H1 (cell line): Measurements from ENCODE around the gene ZBTB20. TPM values are rescaled to one million over a fixed set of nuclear protein-coding genes. Genes with fewer than 3 reads are reported as not detected.

Experiments used
- CTCF ChIA-PET: fragments of 300-600 bp; sonication (Branson Sonifier 250); formaldehyde crosslinking; loops from one replicate; lab custom pipeline; 2021; ENCODE audit not compliant: partially characterized antibody; lab: Charles Lee
- POLR2A ChIA-PET: fragments of 300-600 bp; sonication (Branson Sonifier 250); formaldehyde crosslinking; loops from one replicate; lab custom pipeline; 2021; ENCODE audit warnings: inconsistent platforms; ENCODE audit not compliant: partially characterized antibody; lab: Charles Lee
- DNase-seq, 2 experiments: peaks; one replicate each; pipeline versions ENCODE4 v3.0.0 to v3.0.0-alpha.2; 2010 to 2022; ENCODE audit warnings: low spot score in 2 of 2, low read depth in 1 of 2, mixed read lengths in 1 of 2
- FAIRE-seq: peaks from 2 replicates; lab custom pipeline; 2011; peaks lifted over from hg19 to GRCh38; lab: Jason Lieb, UNC
- H2AFZ ChIP-seq: 2 replicates; pipeline ENCODE4 v1.8.1; 2012; ENCODE audit warnings: low read length, inconsistent platforms
- H2AK5ac ChIP-seq: 2 replicates; pipeline ENCODE4 v1.6.1; 2013; ENCODE audit warnings: low read depth, low read length
- H2BK120ac ChIP-seq: replicated peaks from 2 replicates; pipeline ENCODE3; 2013; ENCODE audit warnings: low read depth, low read length, inconsistent platforms
- H2BK12ac ChIP-seq: 2 replicates; pipeline ENCODE4 v1.6.1; 2013; ENCODE audit warnings: low read depth, low read length
- H2BK15ac ChIP-seq: 2 replicates; pipeline ENCODE4 v1.6.1; 2013; ENCODE audit warnings: low read length
- H2BK20ac ChIP-seq: 2 replicates; pipeline ENCODE4 v1.6.1; 2013; ENCODE audit warnings: low read length
- H2BK5ac ChIP-seq: 2 replicates; pipeline ENCODE4 v1.6.1; 2013; ENCODE audit warnings: low read depth, low read length
- H3K14ac ChIP-seq: 2 replicates; pipeline ENCODE4 v1.6.1; 2013; ENCODE audit warnings: inconsistent platforms; ENCODE audit not compliant: insufficient read length
- H3K18ac ChIP-seq: 2 replicates; pipeline ENCODE4 v1.6.1; 2013; ENCODE audit warnings: low read length; ENCODE audit errors: extremely low read depth
- H3K23ac ChIP-seq: 2 replicates; pipeline ENCODE4 v1.6.1; 2013; ENCODE audit warnings: inconsistent platforms; ENCODE audit not compliant: insufficient read length
- H3K23me2 ChIP-seq: 2 replicates; pipeline ENCODE4 v1.6.1; 2013; ENCODE audit warnings: low read depth, low read length
- H3K27ac ChIP-seq: 2 replicates; pipeline ENCODE4 v1.6.1; 2011; ENCODE audit warnings: low read depth, low read length, inconsistent platforms
- H3K27me3 ChIP-seq, 4 experiments: replicated peaks in 1 of 4; 1 replicate in 1 of 4; 2 replicates in 3 of 4; pipeline versions ENCODE4 v1.6.1 to v1.8.1; 2011 to 2013; ENCODE audit warnings: low read length in 3 of 4, mild to moderate bottlenecking in 3 of 4, inconsistent platforms in 2 of 4, mixed read lengths in 2 of 4, moderate library complexity in 1 of 4; ENCODE audit not compliant: control insufficient read depth in 3 of 4, insufficient read depth in 3 of 4; ENCODE audit errors: extremely low read depth in 1 of 4
- H3K36me3 ChIP-seq, 4 experiments: 2 replicates each; pipeline versions ENCODE4 v1.6.1 to v1.8.1; 2011 to 2013; ENCODE audit warnings: mild to moderate bottlenecking in 4 of 4, low read length in 3 of 4, moderate library complexity in 2 of 4, control low read depth in 1 of 4, inconsistent platforms in 1 of 4; ENCODE audit not compliant: insufficient read depth in 4 of 4, control insufficient read depth in 2 of 4
- H3K4ac ChIP-seq: replicated peaks from 2 replicates; pipeline ENCODE3; 2013; ENCODE audit warnings: low read length, low read depth, mixed read lengths, inconsistent platforms; ENCODE audit not compliant: insufficient read length
- H3K4me1 ChIP-seq, 4 experiments: replicated peaks in 1 of 4; 1 replicate in 1 of 4; 2 replicates in 3 of 4; pipeline versions ENCODE4 v1.6.1 to v1.8.1; 2011 to 2013; ENCODE audit warnings: low read length in 3 of 4, inconsistent platforms in 2 of 4, mixed read lengths in 1 of 4; ENCODE audit not compliant: insufficient read depth in 4 of 4, control insufficient read depth in 3 of 4
- H3K4me2 ChIP-seq, 2 experiments: 2 replicates each; pipeline versions ENCODE4 v1.6.1 to v1.8.1; 2011 to 2013; ENCODE audit warnings: low read depth in 2 of 2, low read length in 2 of 2, control low read depth in 1 of 2, inconsistent platforms in 1 of 2, mild to moderate bottlenecking in 1 of 2; ENCODE audit not compliant: insufficient read depth in 1 of 2
- H3K4me3 ChIP-seq, 4 experiments: fragments of 200-600, 300-600 bp in 1 of 4; sonication (generic), shearing (Covaris generic), sonication (Bioruptor Twin) in 1 of 4; 2 replicates each; pipeline versions ENCODE4 v1.5.1 to v1.8.1; 2011 to 2016; ENCODE audit warnings: low read length in 4 of 4, low read depth in 3 of 4, control low read depth in 2 of 4, inconsistent platforms in 2 of 4, mild to moderate bottlenecking in 2 of 4, mixed read lengths in 1 of 4, moderate library complexity in 1 of 4; ENCODE audit not compliant: insufficient read depth in 2 of 4; ENCODE audit errors: extremely low read depth in 1 of 4
- H3K56ac ChIP-seq: replicated peaks from 2 replicates; pipeline ENCODE3; 2013; ENCODE audit warnings: low read depth, mild to moderate bottlenecking, mixed read lengths, low read length, inconsistent platforms; ENCODE audit not compliant: insufficient read length
- H3K79me1 ChIP-seq: 2 replicates; pipeline ENCODE4 v1.6.1; 2013; ENCODE audit warnings: low read depth, low read length, control low read depth
- H3K79me2 ChIP-seq, 2 experiments: 2 replicates each; pipeline versions ENCODE4 v1.6.1 to v1.8.1; 2012 to 2013; ENCODE audit warnings: low read length in 2 of 2, mild to moderate bottlenecking in 2 of 2, inconsistent platforms in 1 of 2; ENCODE audit not compliant: insufficient read depth in 2 of 2, control insufficient read depth in 1 of 2
- H3K9ac ChIP-seq, 4 experiments: replicated peaks in 1 of 4; 1 replicate in 1 of 4; 2 replicates in 3 of 4; pipeline versions ENCODE4 v1.6.1 to v1.8.1; 2011 to 2013; ENCODE audit warnings: low read depth in 3 of 4, low read length in 3 of 4, control low read depth in 2 of 4, mild to moderate bottlenecking in 2 of 4, moderate library complexity in 2 of 4, inconsistent platforms in 1 of 4; ENCODE audit errors: extremely low read depth in 1 of 4
- H3K9me3 ChIP-seq, 2 experiments: 2 replicates each; pipeline versions ENCODE4 v1.6.1 to v1.8.1; 2012 to 2013; ENCODE audit warnings: mild to moderate bottlenecking in 2 of 2, moderate library complexity in 2 of 2, control low read depth in 1 of 2, inconsistent platforms in 1 of 2, low read depth in 1 of 2, low read length in 1 of 2, mixed read lengths in 1 of 2; ENCODE audit not compliant: insufficient read depth in 2 of 2
- H4K20me1 ChIP-seq, 2 experiments: replicated peaks in 1 of 2; 2 replicates each; pipeline versions ENCODE3 to v1.8.1; 2011 to 2013; ENCODE audit warnings: inconsistent platforms in 2 of 2, low read length in 2 of 2, mild to moderate bottlenecking in 1 of 2; ENCODE audit not compliant: insufficient read depth in 2 of 2, control insufficient read depth in 1 of 2
- H4K5ac ChIP-seq: 2 replicates; pipeline ENCODE4 v1.6.1; 2013; ENCODE audit warnings: low read length, low read depth, mixed read lengths, inconsistent platforms; ENCODE audit not compliant: insufficient read length
- H4K8ac ChIP-seq: 2 replicates; pipeline ENCODE4 v1.8.0; 2013; ENCODE audit warnings: mild to moderate bottlenecking, moderate library complexity, low read length, inconsistent platforms; ENCODE audit not compliant: insufficient read depth; ENCODE audit errors: extremely low read depth
- H4K91ac ChIP-seq: replicated peaks from 2 replicates; pipeline ENCODE3; 2013; ENCODE audit warnings: low read length, mixed read lengths, inconsistent platforms; ENCODE audit not compliant: insufficient read length
- CEBPB ChIP-seq: IDR thresholded peaks from 2 replicates; pipeline ENCODE4 v1.6.1; 2012; ENCODE audit warnings: low read depth, low read length
- EP300 ChIP-seq, 2 experiments: IDR thresholded peaks; 1 replicate in 1 of 2; 2 replicates in 1 of 2; pipeline ENCODE4 v1.6.1; 2011 to 2012; ENCODE audit warnings: low read depth in 2 of 2, low read length in 2 of 2, mild to moderate bottlenecking in 2 of 2, borderline replicate concordance in 1 of 2, inconsistent platforms in 1 of 2, moderate library complexity in 1 of 2
- MAFK ChIP-seq: IDR thresholded peaks from 2 replicates; pipeline ENCODE4 v1.6.1; 2012; ENCODE audit warnings: low read depth, mild to moderate bottlenecking, improper control_type of control experiment, low read length
- NRF1 ChIP-seq: IDR thresholded peaks from 2 replicates; pipeline ENCODE4 v1.6.1; 2011; ENCODE audit warnings: mild to moderate bottlenecking, low read depth, low read length, improper control_type of control experiment
- POLR2AphosphoS5 ChIP-seq: IDR thresholded peaks from 2 replicates; pipeline ENCODE4 v1.6.1; 2011; ENCODE audit warnings: low read depth, low read length
- SP2 ChIP-seq: IDR thresholded peaks from 2 replicates; pipeline ENCODE4 v1.6.1; 2012; ENCODE audit warnings: mild to moderate bottlenecking, low read length, inconsistent platforms
- TCF12 ChIP-seq: IDR thresholded peaks from 2 replicates; pipeline ENCODE4 v1.6.1; 2011; ENCODE audit warnings: low read depth, mild to moderate bottlenecking, low read length
- YY1 ChIP-seq: IDR thresholded peaks from 2 replicates; pipeline ENCODE4 v1.6.1; 2011; ENCODE audit warnings: low read depth, mild to moderate bottlenecking, low read length
- WGBS, 2 experiments: shearing (Covaris generic) in 1 of 2; methylation state at CpG; one replicate each; pipeline versions ENCODE4 v1.1.6 to v1.1.7; 2013 to 2015; ENCODE audit warnings: low lambda C conversion rate in 2 of 2, mixed read lengths in 2 of 2, inconsistent platforms in 1 of 2, low coverage in 1 of 2, missing lambda C conversion rate in 1 of 2; ENCODE audit not compliant: insufficient replicate concordance in 2 of 2, insufficient coverage in 1 of 2, insufficient read length in 1 of 2; ENCODE audit errors: extremely low coverage in 1 of 2, missing lambda C conversion rate in 1 of 2; 5-methylcytosine and 5-hydroxymethylcytosine counted together
- polyA plus RNA-seq, 7 experiments: library from polyadenylated mRNA; depleted of rRNA in 3 of 7; stranded (reverse) in 5 of 7; unstranded in 2 of 7; fragments of >200 nt in 5 of 7; fragments of 200-250 nt in 2 of 7; gene quantifications; 1 replicate in 5 of 7; 2 replicates in 1 of 7; 4 replicates in 1 of 7; pipeline versions ENCODE4 v1.2.1 to v1.2.3, GENCODE V29; 2011 to 2013; ENCODE audit warnings: missing spikeins in 2 of 7, mixed read lengths in 2 of 7
- total RNA-seq: library from RNA; stranded (reverse); fragmentation: NEBNext Ultra II Directional; extraction: Animal tissue kit (Norgen Biotek cat#: 25700); gene quantifications from 2 replicates; pipeline ENCODE4 v1.2.1, GENCODE V29; 2021

ZBTB20 gene
- total and polyA plus RNA-seq, 2 of the 8 experiments (the other 6 are each of a cell fraction or from before 2014, with no cell fraction given) = 0.35 to 1.3 TPM

GRCh38 chr3:114508208-114508607 lies 638.9 kb downstream of the ZBTB20 start:
- H3K23ac ChIP-seq = no peak overlapping the region
- H2AK5ac ChIP-seq = no peak overlapping the region
- H3K36me3 ChIP-seq = no peaks in the 10 kb centered on the region
- no peak overlapping the region for H3K18ac ChIP-seq
- no peak overlapping the region for H3K4me3 ChIP-seq
- no peak overlapping the region for H3K4ac ChIP-seq
- no peaks in the 10 kb centered on the region for H4K20me1 ChIP-seq
- no peak overlapping the region for H3K56ac ChIP-seq
- H4K8ac ChIP-seq = no peak overlapping the region
- no peak overlapping the region for H2BK120ac ChIP-seq
- no peak overlapping the region for H3K9ac ChIP-seq
- no peak for FAIRE-seq
- WGBS, 2 experiments = 84% methylated on average over 1 of the region's 1 CpG; no CpG with 5 or more reads in 1 of the 2 experiments
- no peaks in the 10 kb centered on the region for H3K27me3 ChIP-seq
- no peaks in the 10 kb centered on the region for H3K79me1 ChIP-seq
- ChIA-PET POLR2A (no interaction called here), CTCF (interaction anchor here (0.6 to 0.9 kb wide), 2 partner anchors 19 to 147 kb away, joined by 3 read pairs; no protein-coding TSS in a partner anchor)
- no peak overlapping the region for H2AFZ ChIP-seq
- H3K27ac ChIP-seq = no peak overlapping the region
- no peak overlapping the region for H4K5ac ChIP-seq
- TF ChIP-seq NRF1 (no peak), TCF12 (no peak), SP2 (no peak), EP300 (IDR thresholded peaks at IDR 0.05; ENCODE audit: borderline replicate concordance in 1 of 2, low read depth in 2 of 2, low read length in 2 of 2) (no peak), POLR2AphosphoS5 (no peak), MAFK (no peak), YY1 (no peak), CEBPB (no peak)
- TF ChIP-seq, all 59 proteins: peak for 0
- Histone ChIP-seq H2BK15ac (no peak overlapping the region), H3K4me2 (no peak overlapping the region), H3K79me2 (no peaks in the 10 kb centered on the region), H3K14ac (no peak overlapping the region), H2BK20ac (no peak overlapping the region), H2BK5ac (no peak overlapping the region), H3K4me1 (peaks cover 0 to 3% (median 0%) of the 10 kb centered on the region in 4 experiments; a peak in 1 of 7 replicates), H3K9me3 (no peaks in the 10 kb centered on the region), H4K91ac (no peak overlapping the region), H2BK12ac (no peak overlapping the region), H3K23me2 (no peaks in the 10 kb centered on the region)
- no peak for DNase-seq
